BLaER1 (cell line): ENCODE data around the gene PRRT1.
A peak's percentile ranks its signal among the peaks of the same experiment; 100 is the strongest.

Experiments
- H3K27ac ChIP-seq: shearing (Covaris generic); formaldehyde crosslinking; 2 replicates; pipeline ENCODE4 v1.8.1; 2022
- H3K27me3 ChIP-seq: shearing (Covaris generic); formaldehyde crosslinking; 2 replicates; pipeline ENCODE4 v1.8.1; 2022
- H3K36me3 ChIP-seq: shearing (Covaris generic); formaldehyde crosslinking; 2 replicates; pipeline ENCODE4 v1.8.1; 2022
- H3K4me1 ChIP-seq: shearing (Covaris generic); formaldehyde crosslinking; 2 replicates; pipeline ENCODE4 v1.8.1; 2022
- H3K4me2 ChIP-seq: shearing (Covaris generic); formaldehyde crosslinking; 2 replicates; pipeline ENCODE4 v1.8.1; 2022
- H3K4me3 ChIP-seq: shearing (Covaris generic); formaldehyde crosslinking; 2 replicates; pipeline ENCODE4 v1.8.1; 2022
- H3K9ac ChIP-seq: shearing (Covaris generic); formaldehyde crosslinking; 2 replicates; pipeline ENCODE4 v1.8.1; 2022
- H3K9me3 ChIP-seq: shearing (Covaris generic); formaldehyde crosslinking; 2 replicates; pipeline ENCODE4 v1.8.1; 2022
- H4K20me1 ChIP-seq: shearing (Covaris generic); formaldehyde crosslinking; 2 replicates; pipeline ENCODE4 v1.8.1; 2022
- Cebpa-rat ChIP-seq: shearing (Covaris generic); IDR thresholded peaks from 2 replicates; pipeline ENCODE4 v1.8.1; 2022

Gene PRRT1

GRCh38 chr6:32182555-32182981 is 30.8 kb upstream of the PRRT1 start:
- Histone ChIP-seq H3K4me2 (no peak overlapping the region), H3K4me3 (no peak overlapping the region), H3K36me3 (peaks cover 69% of the 10 kb centered on the region), H4K20me1 (no peaks in the 10 kb centered on the region; the same call in 1 of the 2 replicates), H3K4me1 (peaks cover 37% of the 10 kb centered on the region), H3K9ac (peak overlapping the region; percentile 41; the same call in 1 of the 2 replicates), H3K27ac (peak overlapping the region; percentile 37; the same call in 1 of the 2 replicates), H3K9me3 (no peaks in the 10 kb centered on the region), H3K27me3 (no peaks in the 10 kb centered on the region)
- TF ChIP-seq Cebpa-rat: no peak

GRCh38 chr6:32181915-32182529 is 30.3 kb upstream of the PRRT1 start:
- peak overlapping the region; percentile 41; the same call in 1 of the 2 replicates for H3K9ac ChIP-seq
- 0 out of 2 replicates have a peak overlapping the region, but pooled peaks have one; percentile 37 for H3K27ac ChIP-seq
- peaks cover 64% of the 10 kb centered on the region for H3K36me3 ChIP-seq
- H3K4me2 ChIP-seq: no peak overlapping the region
- no peaks in the 10 kb centered on the region; the same call in 1 of the 2 replicates for H4K20me1 ChIP-seq
- H3K4me1 ChIP-seq: peaks cover 36% of the 10 kb centered on the region
- H3K27me3 ChIP-seq: no peaks in the 10 kb centered on the region
- no peaks in the 10 kb centered on the region for H3K9me3 ChIP-seq
- no peak overlapping the region for H3K4me3 ChIP-seq
- TF ChIP-seq Cebpa-rat: no peak

- peaks cover 36% of the 10 kb centered on the region for H3K4me1 ChIP-seq
- H3K9me3 ChIP-seq: no peaks in the 10 kb centered on the region
- H4K20me1 ChIP-seq: no peaks in the 10 kb centered on the region
- no peak for TF ChIP-seq Cebpa-rat
- no peak overlapping the region for H3K27ac ChIP-seq
- H3K4me3 ChIP-seq: no peak overlapping the region
- H3K4me2 ChIP-seq: no peak overlapping the region
- peaks cover 56% of the 10 kb centered on the region for H3K36me3 ChIP-seq
- no peaks in the 10 kb centered on the region for H3K27me3 ChIP-seq
- peak overlapping the region; percentile 48; the same call in 1 of the 2 replicates for H3K9ac ChIP-seq
These were observed 29.5 kb upstream of the PRRT1 start for GRCh38 chr6:32181148-32181702.

- Histone ChIP-seq H3K27ac (no peak overlapping the region), H3K4me3 (peak overlapping the region; percentile 88)
These were observed 28.1 kb upstream of the PRRT1 start for GRCh38 chr6:32179766-32180405.

GRCh38 chr6:32178547-32179440 is 27.1 kb upstream of the PRRT1 start:
- Histone ChIP-seq H3K9me3 (no peaks in the 10 kb centered on the region), H3K4me3 (peak overlapping the region; percentile 88), H3K9ac (peak overlapping the region; percentile 91), H3K27me3 (no peaks in the 10 kb centered on the region), H3K27ac (peak overlapping the region; percentile 83), H3K4me1 (peaks cover 52% of the 10 kb centered on the region), H4K20me1 (no peaks in the 10 kb centered on the region), H3K4me2 (peak overlapping the region; percentile 99), H3K36me3 (peaks cover 45% of the 10 kb centered on the region)
- no peak for TF ChIP-seq Cebpa-rat

More at GRCh38 chr6:32179766-32180405, 28.1 kb upstream of the PRRT1 start:
- no peaks in the 10 kb centered on the region for H4K20me1 ChIP-seq
- no peaks in the 10 kb centered on the region for H3K9me3 ChIP-seq
- H3K27me3 ChIP-seq: no peaks in the 10 kb centered on the region
- TF ChIP-seq Cebpa-rat: no peak
- peak overlapping the region; percentile 91; the same call in 1 of the 2 replicates for H3K9ac ChIP-seq
- peaks cover 52% of the 10 kb centered on the region for H3K36me3 ChIP-seq
- H3K4me2 ChIP-seq: peak overlapping the region; percentile 99
- peaks cover 42% of the 10 kb centered on the region for H3K4me1 ChIP-seq

GRCh38 chr6:32177788-32178546 is 26.2 kb upstream of the PRRT1 start, which contains the start of gene RNF5:
RNF5 (plus strand) TSS chr6:32178405; CDS start chr6:32178512, 107 bp downstream.
- TF ChIP-seq Cebpa-rat: no peak
- peak within 1 kb of the TSS; percentile 89 for H3K27ac ChIP-seq
- H3K4me1 ChIP-seq: peaks cover 61% of the 10 kb centered on the region

GRCh38 chr6:32177183-32177787 is 25.5 kb upstream of the PRRT1 start:
- Histone ChIP-seq H3K36me3 (peaks cover 30% of the 10 kb centered on the region), H3K4me3 (peak overlapping the region; percentile 88), H4K20me1 (no peaks in the 10 kb centered on the region), H3K9ac (peak overlapping the region; percentile 82), H3K4me2 (peak overlapping the region; percentile 94), H3K9me3 (no peaks in the 10 kb centered on the region), H3K4me1 (peaks cover 66% of the 10 kb centered on the region), H3K27ac (peak overlapping the region; percentile 89), H3K27me3 (no peaks in the 10 kb centered on the region)
- no peak for TF ChIP-seq Cebpa-rat

More at GRCh38 chr6:32177788-32178546, 26.2 kb upstream of the PRRT1 start, which contains the start of gene RNF5:
- Histone ChIP-seq H3K9ac (peak within 1 kb of the TSS; percentile 91), H3K4me3 (peak within 1 kb of the TSS; percentile 88), H3K4me2 (peak within 1 kb of the TSS; percentile 99), H4K20me1 (no peaks in the 10 kb centered on the region), H3K36me3 (peaks cover 37% of the 10 kb centered on the region), H3K9me3 (no peaks in the 10 kb centered on the region), H3K27me3 (no peaks in the 10 kb centered on the region)

GRCh38 chr6:32176476-32177182 is 24.9 kb upstream of the PRRT1 start:
- Histone ChIP-seq H4K20me1 (no peaks in the 10 kb centered on the region), H3K4me1 (peaks cover 66% of the 10 kb centered on the region), H3K4me3 (peak overlapping the region; percentile 88), H3K27ac (peak overlapping the region; percentile 89), H3K4me2 (peak overlapping the region; percentile 94), H3K27me3 (no peaks in the 10 kb centered on the region), H3K36me3 (peaks cover 24% of the 10 kb centered on the region), H3K9me3 (no peaks in the 10 kb centered on the region), H3K9ac (peak overlapping the region; percentile 82)
- TF ChIP-seq Cebpa-rat: no peak
